ENCODE measurements around the gene EPG5. TPM values are rescaled to one million over a fixed set of nuclear protein-coding genes. Genes with fewer than 3 reads are reported as not detected.
A peak's percentile ranks its signal among the peaks of the same experiment; 100 is the strongest.

EPG5 gene
- total RNA-seq, 1 experiment from 2014 or later, result 16.7 TPM

- Histone ChIP-seq H3K4me1 (ENCODE audit: insufficient read depth, low read length, poor library complexity, severe bottlenecking) (no peaks in the 10 kb centered on the region), H3K27ac (ENCODE audit: low read depth, low read length, poor library complexity, severe bottlenecking) (no peak overlapping the region)
- intact Hi-C loops (cut with micrococcal nuclease; ENCODE audit: unreplicated experiment), result no loop called here
Measured at GRCh38 chr18:45957100-45957499, 10.0 kb downstream of the EPG5 start.

GRCh38 chr18:45954070-45954934 is 12.8 kb downstream of the EPG5 start:
- peak; percentile 3 for DNase-seq (ENCODE audit: low spot score)
- Histone ChIP-seq H3K4me3 (ENCODE audit: low read depth, low read length, poor library complexity, severe bottlenecking) (no peak overlapping the region), H3K36me3 (ENCODE audit: insufficient read depth, low read length, poor library complexity, severe bottlenecking) (peaks cover 29% of the 10 kb centered on the region), H3K27ac (ENCODE audit: low read depth, low read length, poor library complexity, severe bottlenecking) (no peak overlapping the region), H3K9me3 (ENCODE audit: low read depth, low read length, poor library complexity, severe bottlenecking) (no peaks in the 10 kb centered on the region), H3K27me3 (replicated peaks; ENCODE audit: insufficient read depth, low read depth, low read length, poor library complexity) (no peaks in the 10 kb centered on the region), H3K4me1 (ENCODE audit: insufficient read depth, low read length, poor library complexity, severe bottlenecking) (no peaks in the 10 kb centered on the region)
- ChIA-PET CTCF (no interaction called here), POLR2A (ENCODE audit: low non-redundant PET) (no interaction called here)
- no TSS peak for BruUV-seq (replicated peaks)
- intact Hi-C loops (cut with micrococcal nuclease; ENCODE audit: unreplicated experiment), result no loop called here
- no peak for TF ChIP-seq EZH2 (IDR thresholded peaks at IDR 0.05; ENCODE audit: borderline replicate concordance, low read depth, low read length, poor library complexity, severe bottlenecking)
- no peak for TF ChIP-seq CTCF (conservative IDR thresholded peaks at IDR 0.05; ENCODE audit: low read depth, low read length)

More at GRCh38 chr18:45957100-45957499, 10.0 kb downstream of the EPG5 start:
- CTCF ChIA-PET, result no interaction called here
- peaks cover 21% of the 10 kb centered on the region for H3K36me3 ChIP-seq (ENCODE audit: insufficient read depth, low read length, poor library complexity, severe bottlenecking)
- DNase-seq (ENCODE audit: low spot score), result no peak
- POLR2A ChIA-PET (ENCODE audit: low non-redundant PET), result no interaction called here
- no peaks in the 10 kb centered on the region for H3K27me3 ChIP-seq (replicated peaks; ENCODE audit: insufficient read depth, low read depth, low read length, poor library complexity)
- TF ChIP-seq EZH2 (IDR thresholded peaks at IDR 0.05; ENCODE audit: borderline replicate concordance, low read depth, low read length, poor library complexity, severe bottlenecking) (no peak), CTCF (conservative IDR thresholded peaks at IDR 0.05; ENCODE audit: low read depth, low read length) (no peak)
- BruUV-seq (replicated peaks), result no TSS peak
- H3K4me3 ChIP-seq (ENCODE audit: low read depth, low read length, poor library complexity, severe bottlenecking), result no peak overlapping the region
- no peaks in the 10 kb centered on the region for H3K9me3 ChIP-seq (ENCODE audit: low read depth, low read length, poor library complexity, severe bottlenecking)

- TF ChIP-seq CTCF (conservative IDR thresholded peaks at IDR 0.05; ENCODE audit: low read depth, low read length) (no peak), EZH2 (IDR thresholded peaks at IDR 0.05; ENCODE audit: borderline replicate concordance, low read depth, low read length, poor library complexity, severe bottlenecking) (no peak)
- no peak overlapping the region for H3K27ac ChIP-seq (ENCODE audit: low read depth, low read length, poor library complexity, severe bottlenecking)
- intact Hi-C loops (cut with micrococcal nuclease; ENCODE audit: unreplicated experiment), result no loop called here
- DNase-seq (ENCODE audit: low spot score), result peak; percentile 33
- H3K27me3 ChIP-seq (replicated peaks; ENCODE audit: insufficient read depth, low read depth, low read length, poor library complexity), result no peaks in the 10 kb centered on the region
- ChIA-PET POLR2A (ENCODE audit: low non-redundant PET) (no interaction called here), CTCF (no interaction called here)
- H3K4me1 ChIP-seq (ENCODE audit: insufficient read depth, low read length, poor library complexity, severe bottlenecking), result no peaks in the 10 kb centered on the region
- peaks cover 35% of the 10 kb centered on the region for H3K36me3 ChIP-seq (ENCODE audit: insufficient read depth, low read length, poor library complexity, severe bottlenecking)
- no peak overlapping the region for H3K4me3 ChIP-seq (ENCODE audit: low read depth, low read length, poor library complexity, severe bottlenecking)
- BruUV-seq (replicated peaks), result no TSS peak
- H3K9me3 ChIP-seq (ENCODE audit: low read depth, low read length, poor library complexity, severe bottlenecking), result no peaks in the 10 kb centered on the region
Measured at GRCh38 chr18:45951016-45951714, 16.0 kb downstream of the EPG5 start.
